ENCODE measurements around the gene SLC25A48. TPM values are rescaled to one million over a fixed set of nuclear protein-coding genes. Genes with fewer than 3 reads are reported as not detected.

The SLC25A48 gene
- total and polyA plus RNA-seq, 11 donors = 0.38 to 8.7 (median 1.7) TPM; not detected in 6

- H3K27me3 ChIP-seq = peaks cover 0 to 55% (median 22%) of the 10 kb centered on the region in 9 donors
- no peak overlapping the region for H3K4me3 ChIP-seq
- intact Hi-C loops (cut with DNase I) = loop anchor here in 7 of 10 donors (2.0 to 10.0 kb wide), 4 partner anchors 90 to 367 kb away; no protein-coding TSS in a partner anchor
- H3K9me3 ChIP-seq = no peaks in the 10 kb centered on the region
- H3K36me3 ChIP-seq = no peaks in the 10 kb centered on the region
- 82 to 87% (median 84%) methylated on average over 12 of the region's 12 CpGs for WGBS, 4 donors
- ATAC-seq (no peak), DNase-seq (no peak)
- H3K27ac ChIP-seq = no peak overlapping the region
- peaks cover 0 to 15% (median 7%) of the 10 kb centered on the region in 12 donors for H3K4me1 ChIP-seq
- no peak for TF ChIP-seq POLR2A (IDR thresholded peaks at IDR 0.05)
- TF ChIP-seq, protein P1, sequence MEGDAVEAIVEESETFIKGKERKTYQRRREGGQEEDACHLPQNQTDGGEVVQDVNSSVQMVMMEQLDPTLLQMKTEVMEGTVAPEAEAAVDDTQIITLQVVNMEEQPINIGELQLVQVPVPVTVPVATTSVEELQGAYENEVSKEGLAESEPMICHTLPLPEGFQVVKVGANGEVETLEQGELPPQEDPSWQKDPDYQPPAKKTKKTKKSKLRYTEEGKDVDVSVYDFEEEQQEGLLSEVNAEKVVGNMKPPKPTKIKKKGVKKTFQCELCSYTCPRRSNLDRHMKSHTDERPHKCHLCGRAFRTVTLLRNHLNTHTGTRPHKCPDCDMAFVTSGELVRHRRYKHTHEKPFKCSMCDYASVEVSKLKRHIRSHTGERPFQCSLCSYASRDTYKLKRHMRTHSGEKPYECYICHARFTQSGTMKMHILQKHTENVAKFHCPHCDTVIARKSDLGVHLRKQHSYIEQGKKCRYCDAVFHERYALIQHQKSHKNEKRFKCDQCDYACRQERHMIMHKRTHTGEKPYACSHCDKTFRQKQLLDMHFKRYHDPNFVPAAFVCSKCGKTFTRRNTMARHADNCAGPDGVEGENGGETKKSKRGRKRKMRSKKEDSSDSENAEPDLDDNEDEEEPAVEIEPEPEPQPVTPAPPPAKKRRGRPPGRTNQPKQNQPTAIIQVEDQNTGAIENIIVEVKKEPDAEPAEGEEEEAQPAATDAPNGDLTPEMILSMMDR (IDR thresholded peaks at IDR 0.05) = no peak
Observed at GRCh38 chr5:135831851-135832555, 2.5 kb upstream of the SLC25A48 start.

DNA sequence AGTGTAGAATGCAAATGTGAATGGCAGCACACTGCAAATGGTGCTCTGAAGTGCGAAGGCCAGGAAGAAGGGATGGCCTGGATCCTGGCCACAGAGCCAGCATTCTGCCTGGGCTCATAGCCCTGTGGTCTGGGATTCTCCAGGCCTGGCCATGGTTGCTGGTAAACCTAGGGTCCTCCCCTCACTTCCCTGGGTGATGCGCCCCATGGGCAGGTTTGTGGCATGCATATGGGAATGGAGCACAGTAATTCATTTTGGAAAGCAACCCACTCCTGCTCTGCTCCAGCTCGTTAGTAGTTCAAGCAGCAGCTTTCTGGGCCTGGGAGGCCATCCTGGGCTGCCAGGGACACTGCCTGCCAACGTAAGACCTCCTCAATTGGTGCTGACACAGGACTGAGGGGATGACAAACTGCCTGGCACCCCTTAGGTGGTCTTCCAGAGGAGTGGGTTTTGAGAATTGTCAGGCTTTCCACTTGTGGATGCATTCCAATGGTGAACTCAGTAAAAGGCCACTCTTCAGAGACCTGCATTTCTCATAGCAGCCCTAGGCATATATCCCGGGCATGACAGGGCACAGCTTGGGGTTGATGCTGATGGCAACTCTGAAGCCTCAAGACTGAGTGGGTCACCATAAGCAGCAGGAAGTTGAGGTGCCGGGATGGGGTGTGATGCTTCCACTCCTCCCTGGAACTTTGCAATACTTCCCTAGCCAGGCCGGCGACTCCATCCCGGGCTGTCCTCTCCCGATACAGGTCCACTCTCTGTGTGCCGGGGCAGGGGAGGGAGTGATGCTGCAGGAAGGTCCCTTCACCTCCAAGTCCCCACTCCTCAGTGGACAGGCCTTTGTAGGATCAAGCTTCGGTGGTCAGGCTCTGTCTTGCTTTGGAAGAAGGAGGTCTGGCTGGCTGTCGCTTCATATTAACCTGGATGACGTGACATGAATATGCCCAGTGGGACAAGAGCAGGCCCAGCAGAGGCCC lies 1.2 kb upstream of the SLC25A48 start:
- Histone ChIP-seq H3K9me3 (peaks cover 0 to 1% (median 0%) of the 10 kb centered on the region in 12 donors), H3K36me3 (no peaks in the 10 kb centered on the region), H3K27me3 (peaks cover 0 to 55% (median 22%) of the 10 kb centered on the region in 9 donors), H3K4me3 (no peak overlapping the region), H3K27ac (no peak overlapping the region), H3K4me1 (peaks cover 0 to 15% (median 7%) of the 10 kb centered on the region in 12 donors)
- TF ChIP-seq, protein P1 (IDR thresholded peaks at IDR 0.05) = no peak
- TF ChIP-seq POLR2A (IDR thresholded peaks at IDR 0.05) = no peak
- no peak for DNase-seq
- WGBS, 4 donors = 89 to 92% (median 90%) methylated on average over 10 to 14 of the region's 14 CpGs
- intact Hi-C loops (cut with DNase I) = loop anchor here in 5 of 10 donors (2.0 to 10.0 kb wide), 4 partner anchors 91 to 368 kb away; no protein-coding TSS in a partner anchor
- ATAC-seq = no peak

DNA sequence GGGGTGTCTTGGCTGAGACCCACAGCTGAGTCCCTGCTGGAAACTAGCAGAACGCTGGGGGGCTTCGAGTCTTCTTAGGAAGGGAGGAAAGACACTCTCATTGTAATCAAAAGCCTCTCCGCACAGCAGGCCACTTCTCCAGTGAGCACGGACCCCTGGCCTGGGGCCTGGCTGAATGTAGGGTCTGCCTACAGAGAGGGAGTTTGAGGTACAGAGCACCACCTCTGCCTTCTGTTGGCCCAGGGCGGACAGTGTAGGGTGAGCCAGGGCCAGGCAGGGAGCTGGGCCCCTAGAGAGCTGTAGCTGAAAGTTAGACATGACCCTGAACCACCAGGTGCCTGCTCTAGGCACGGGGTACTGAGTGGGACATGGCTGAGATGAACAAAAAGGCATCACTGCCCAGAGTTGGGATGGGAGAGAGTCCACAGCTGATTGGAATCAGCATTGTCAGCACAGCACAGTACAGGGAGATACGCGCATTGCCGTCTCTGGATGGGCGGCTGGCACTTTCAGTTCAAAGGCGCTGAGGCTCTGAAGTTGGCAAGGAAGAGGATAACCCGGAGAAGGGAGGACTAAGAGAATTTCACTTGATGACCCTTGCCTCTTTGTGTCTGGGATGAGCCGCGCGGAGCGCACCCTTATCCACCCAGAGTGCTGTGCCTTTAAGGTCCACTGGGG lies 363 bp upstream of the SLC25A48 start:
- Histone ChIP-seq H3K4me1 (peaks cover 0 to 15% (median 7%) of the 10 kb centered on the region in 12 donors), H3K27me3 (peaks cover 0 to 55% (median 25%) of the 10 kb centered on the region in 9 donors), H3K36me3 (no peaks in the 10 kb centered on the region), H3K9me3 (peaks cover 0 to 3% (median 0%) of the 10 kb centered on the region in 12 donors), H3K27ac (no peak overlapping the region), H3K4me3 (peak overlapping the region in 11 of 12 donors; percentile 29 to 56 (median 43))
- DNase-seq = no peak
- ATAC-seq = peak in 3 of 4 donors; percentile 4 to 17 (median 6)
- 23 to 44% (median 31%) methylated on average over 12 to 16 of the region's 16 CpGs for WGBS, 4 donors
- intact Hi-C loops (cut with DNase I) = loop anchor here in 5 of 10 donors (2.0 to 10.0 kb wide), 4 partner anchors 92 to 369 kb away; no protein-coding TSS in a partner anchor
- TF ChIP-seq, protein P1 (IDR thresholded peaks at IDR 0.05) = peak in 9 of 12 donors; percentile 41 to 76 (median 55)
- TF ChIP-seq POLR2A (IDR thresholded peaks at IDR 0.05) = no peak

Measured in heart left ventricle (tissue), 16 donors.